ENCODE measurements around the gene COA3.

Gene COA3

GRCh38 chr17:42817866-42818265 lies 19.4 kb upstream of the COA3 start:
- no peak for DNase-seq

GRCh38 chr17:42814633-42815399 lies 16.3 kb upstream of the COA3 start:
- DNase-seq: no peak

- peak in 1 of 2 donors; percentile 7 for DNase-seq
Observed at GRCh38 chr17:42809250-42809649, 10.7 kb upstream of the COA3 start.

- no peak for DNase-seq
Observed at GRCh38 chr17:42806249-42806648, 7.7 kb upstream of the COA3 start.

GRCh38 chr17:42804918-42805367 lies 6.4 kb upstream of the COA3 start:
- DNase-seq: no peak

- DNase-seq: no peak
Observed at GRCh38 chr17:42803074-42803883, 4.8 kb upstream of the COA3 start.

- DNase-seq: no peak
Observed at GRCh38 chr17:42798011-42798382, 507 bp downstream of the COA3 start.

- DNase-seq: no peak
Observed at GRCh38 chr17:42797067-42798007, 1.2 kb downstream of the COA3 start.

GRCh38 chr17:42796066-42796758 lies 2.3 kb downstream of the COA3 start:
- DNase-seq: no peak

- DNase-seq: no peak
Observed at GRCh38 chr17:42795465-42795864, 3.0 kb downstream of the COA3 start.

- no peak for DNase-seq
Observed at GRCh38 chr17:42795061-42795460, 3.4 kb downstream of the COA3 start.

GRCh38 chr17:42792545-42792944 lies 6.0 kb downstream of the COA3 start:
- no peak for DNase-seq

GRCh38 chr17:42791948-42792347 lies 6.6 kb downstream of the COA3 start:
- no peak for DNase-seq

GRCh38 chr17:42787266-42787665 lies 11.2 kb downstream of the COA3 start:
- no peak for DNase-seq

- no peak for DNase-seq
Observed at GRCh38 chr17:42784811-42785592, 13.5 kb downstream of the COA3 start.

- peak in 1 of 2 donors; percentile 40 for DNase-seq
Observed at GRCh38 chr17:42784409-42784808, 14.1 kb downstream of the COA3 start.

- no peak for DNase-seq
Observed at GRCh38 chr17:42783791-42784138, 14.7 kb downstream of the COA3 start.

GRCh38 chr17:42783062-42783790 lies 15.3 kb downstream of the COA3 start:
- DNase-seq: no peak

- no peak for DNase-seq
Observed at GRCh38 chr17:42782166-42783061, 16.1 kb downstream of the COA3 start.

GRCh38 chr17:42781639-42782165 lies 16.8 kb downstream of the COA3 start:
- no peak for DNase-seq
